ENCODE results near the gene CCNK. TPM values are rescaled to one million over a fixed set of nuclear protein-coding genes. Genes with fewer than 3 reads are reported as not detected.

The CCNK gene
- total and polyA plus RNA-seq, 12 donors = 10.9 to 41.0 (median 30.3) TPM

DNA sequence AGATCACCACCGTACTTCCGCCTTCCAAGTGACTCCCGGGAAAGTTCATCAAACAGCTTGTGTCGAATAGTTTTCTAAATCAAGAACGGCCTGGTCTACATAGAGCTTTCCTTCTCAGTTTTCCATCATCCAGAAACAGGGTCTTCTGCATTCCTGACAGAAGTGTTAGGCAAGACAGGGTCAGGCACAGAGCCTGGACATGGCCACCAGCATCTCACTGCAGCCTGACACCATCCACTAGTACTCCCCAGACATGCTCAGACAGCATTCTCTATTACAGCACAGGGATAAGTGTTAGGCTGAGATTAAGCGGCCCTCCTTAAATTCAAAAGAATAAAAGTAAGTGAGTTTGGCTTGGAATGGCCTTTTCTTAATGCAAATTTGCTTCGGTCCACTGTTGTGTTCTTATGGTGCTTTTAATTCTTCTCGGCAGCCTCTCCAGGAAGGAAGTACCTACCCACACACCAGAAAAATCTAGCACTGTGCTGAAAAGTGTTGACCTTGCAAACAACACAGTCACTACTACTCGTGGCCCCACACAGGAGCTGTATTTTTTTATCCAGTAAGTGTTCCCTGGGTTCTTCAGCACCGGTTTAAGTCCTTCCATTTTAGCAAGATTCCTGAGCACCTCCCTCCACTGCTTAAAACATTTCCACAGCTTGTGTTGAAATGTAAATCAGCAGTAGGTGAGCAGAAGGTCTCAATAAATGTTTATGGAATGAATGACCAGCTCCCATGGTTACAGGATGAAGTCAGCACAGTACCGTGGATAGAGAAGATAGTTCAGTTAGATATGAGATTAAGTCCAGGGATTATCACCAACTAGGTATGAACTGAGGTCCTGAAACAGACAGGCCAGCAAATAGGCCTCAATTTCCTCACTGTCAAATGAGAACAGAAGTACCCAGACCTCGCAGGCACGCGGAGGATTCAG, 44.7 kb upstream of the CCNK start:
- ATAC-seq (peak in 4 of 8 donors; percentile 47 to 64 (median 62)), DNase-seq (no peak)
- TF ChIP-seq, protein P1, sequence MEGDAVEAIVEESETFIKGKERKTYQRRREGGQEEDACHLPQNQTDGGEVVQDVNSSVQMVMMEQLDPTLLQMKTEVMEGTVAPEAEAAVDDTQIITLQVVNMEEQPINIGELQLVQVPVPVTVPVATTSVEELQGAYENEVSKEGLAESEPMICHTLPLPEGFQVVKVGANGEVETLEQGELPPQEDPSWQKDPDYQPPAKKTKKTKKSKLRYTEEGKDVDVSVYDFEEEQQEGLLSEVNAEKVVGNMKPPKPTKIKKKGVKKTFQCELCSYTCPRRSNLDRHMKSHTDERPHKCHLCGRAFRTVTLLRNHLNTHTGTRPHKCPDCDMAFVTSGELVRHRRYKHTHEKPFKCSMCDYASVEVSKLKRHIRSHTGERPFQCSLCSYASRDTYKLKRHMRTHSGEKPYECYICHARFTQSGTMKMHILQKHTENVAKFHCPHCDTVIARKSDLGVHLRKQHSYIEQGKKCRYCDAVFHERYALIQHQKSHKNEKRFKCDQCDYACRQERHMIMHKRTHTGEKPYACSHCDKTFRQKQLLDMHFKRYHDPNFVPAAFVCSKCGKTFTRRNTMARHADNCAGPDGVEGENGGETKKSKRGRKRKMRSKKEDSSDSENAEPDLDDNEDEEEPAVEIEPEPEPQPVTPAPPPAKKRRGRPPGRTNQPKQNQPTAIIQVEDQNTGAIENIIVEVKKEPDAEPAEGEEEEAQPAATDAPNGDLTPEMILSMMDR (IDR thresholded peaks at IDR 0.05) = no peak
- intact Hi-C loops (cut with DNase I) = no loop called here
- Histone ChIP-seq H3K27me3 (no peaks in the 10 kb centered on the region), H3K36me3 (peaks cover 0 to 97% (median 17%) of the 10 kb centered on the region in 9 donors), H3K9me3 (no peaks in the 10 kb centered on the region), H3K4me3 (no peak overlapping the region), H3K4me1 (peaks cover 0 to 23% (median 9%) of the 10 kb centered on the region in 9 donors), H3K27ac (peak overlapping the region in 3 of 10 donors; percentile 17 to 75 (median 24))
- 75 to 76% methylated on average over 14 of the region's 14 CpGs for WGBS, 2 donors

DNA sequence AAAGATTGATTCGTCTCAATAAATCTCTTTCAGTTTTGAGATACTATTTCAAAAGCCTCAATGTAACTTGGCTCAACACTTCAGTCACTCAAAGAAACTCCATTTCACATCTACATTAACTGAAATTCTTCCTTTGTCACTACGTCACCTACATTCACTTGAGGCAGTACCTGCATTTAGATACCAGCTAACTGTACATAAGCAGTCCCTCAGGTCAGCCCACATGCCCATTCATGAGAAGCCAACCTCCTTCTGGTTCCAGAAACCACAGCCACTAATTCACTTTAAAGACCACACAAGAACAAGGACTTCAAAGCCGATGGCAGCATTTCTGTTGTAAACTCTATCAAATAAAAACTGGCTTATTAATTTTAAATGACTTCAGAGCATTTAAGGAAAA, 43.5 kb upstream of the CCNK start:
- peaks cover 0 to 98% (median 19%) of the 10 kb centered on the region in 9 donors for H3K36me3 ChIP-seq
- no peaks in the 10 kb centered on the region for H3K27me3 ChIP-seq
- WGBS, 2 donors = 65 to 73% methylated on average over 3 of the region's 3 CpGs
- no peak for DNase-seq
- H3K9me3 ChIP-seq = no peaks in the 10 kb centered on the region
- H3K4me3 ChIP-seq = no peak overlapping the region
- TF ChIP-seq, protein P1 (IDR thresholded peaks at IDR 0.05) = no peak
- peaks cover 0 to 17% (median 6%) of the 10 kb centered on the region in 9 donors for H3K4me1 ChIP-seq
- no peak overlapping the region for H3K27ac ChIP-seq
- intact Hi-C loops (cut with DNase I) = no loop called here
- ATAC-seq = no peak

DNA sequence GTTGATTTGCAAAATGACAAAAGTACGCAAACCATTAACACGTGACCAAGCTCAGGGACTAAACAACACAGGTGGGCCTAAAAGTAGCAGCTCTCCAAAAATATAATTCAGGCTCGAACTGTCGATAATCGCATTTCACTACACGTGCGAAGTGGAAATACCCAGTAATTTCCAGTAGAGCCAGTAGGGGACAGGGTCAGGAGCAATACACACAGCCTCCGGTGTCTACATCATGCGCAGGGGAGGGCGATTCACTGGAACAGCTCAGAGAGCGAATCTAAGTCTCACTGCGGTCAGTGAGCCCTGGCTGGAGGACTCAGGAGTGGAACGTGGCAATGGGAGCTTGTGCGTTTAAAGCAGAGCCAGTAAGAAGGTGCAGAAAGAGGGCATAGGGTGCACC, 40.9 kb upstream of the CCNK start:
- no peaks in the 10 kb centered on the region for H3K27me3 ChIP-seq
- TF ChIP-seq, protein P1 (IDR thresholded peaks at IDR 0.05) = no peak

DNA sequence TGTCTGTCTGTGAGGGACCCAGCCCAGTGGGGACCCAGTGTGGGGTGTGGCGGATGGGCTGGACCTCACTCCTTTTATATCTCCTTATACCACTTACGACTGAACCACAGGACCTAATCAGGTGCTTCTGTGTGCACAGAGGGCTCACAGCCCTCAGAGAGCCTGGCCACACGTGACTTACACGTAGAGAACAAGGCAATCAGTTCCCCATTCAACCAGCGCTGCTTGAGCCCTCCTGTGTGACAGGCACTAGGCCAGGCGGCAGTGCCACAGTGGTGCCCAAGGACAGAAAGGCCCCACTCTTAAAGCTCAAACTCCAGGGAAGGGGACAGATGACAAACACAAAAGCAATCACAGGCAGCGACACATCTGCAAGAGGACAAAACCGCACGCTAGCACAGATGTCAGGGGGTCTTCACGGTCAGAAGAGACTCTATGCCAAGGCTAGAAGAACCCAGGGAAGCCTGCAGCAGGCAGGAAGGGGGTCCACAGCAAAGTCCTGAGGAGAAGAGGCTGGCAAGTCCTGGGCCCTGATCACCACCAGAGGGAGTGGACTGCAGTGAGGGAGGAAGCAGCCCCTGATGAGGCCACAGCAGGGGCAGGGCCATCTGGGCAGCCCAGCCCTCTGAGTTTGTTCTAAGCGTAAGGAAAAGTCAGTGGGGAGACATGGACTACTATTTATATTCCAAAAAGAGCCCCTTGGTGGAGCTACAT, 39.9 kb upstream of the CCNK start:
- TF ChIP-seq, protein P1 (IDR thresholded peaks at IDR 0.05) = peak in 1 of 9 donors; percentile 9
- DNase-seq (no peak), ATAC-seq (peak in 3 of 8 donors; percentile 18 to 83 (median 22))
- Histone ChIP-seq H3K27me3 (no peaks in the 10 kb centered on the region), H3K4me3 (no peak overlapping the region), H3K9me3 (no peaks in the 10 kb centered on the region), H3K36me3 (peaks cover 0 to 98% (median 17%) of the 10 kb centered on the region in 9 donors), H3K27ac (no peak overlapping the region), H3K4me1 (peaks cover 0 to 16% (median under 1%) of the 10 kb centered on the region in 9 donors)
- intact Hi-C loops (cut with DNase I) = no loop called here
- WGBS, 2 donors = 92 to 94% methylated on average over 11 of the region's 11 CpGs

More for the DNA sequence above, 40.9 kb upstream of the CCNK start:
- Histone ChIP-seq H3K4me1 (peaks cover 0 to 17% (median 6%) of the 10 kb centered on the region in 9 donors), H3K36me3 (peaks cover 0 to 98% (median 23%) of the 10 kb centered on the region in 9 donors), H3K9me3 (no peaks in the 10 kb centered on the region), H3K27ac (no peak overlapping the region), H3K4me3 (no peak overlapping the region)
- 88 to 91% methylated on average over 14 of the region's 14 CpGs for WGBS, 2 donors
- DNase-seq (no peak), ATAC-seq (no peak)
- intact Hi-C loops (cut with DNase I) = no loop called here
